Thyroid gland (tissue), 4 donors: ENCODE data around the gene SERPINI2. TPM values are rescaled to one million over a fixed set of nuclear protein-coding genes. Genes with fewer than 3 reads are reported as not detected.
"Not testable (repeated sequence)": the region's sequence is repeated elsewhere in the genome, so short reads cannot be mapped to it uniquely, and the experiment has no call there.

ENCODE experiments used
- DNase-seq, 2 donors: peaks; one replicate each; pipeline ENCODE4 v3.0.0-alpha.2; 2019
- H3K27ac ChIP-seq, 3 donors: fragments of 200-600 bp; sonication (generic); 1 replicate in 2 of 3; 2 replicates in 1 of 3; pipeline ENCODE4 v1.5.1; 2016 to 2019; ENCODE audit warnings: mild to moderate bottlenecking in 1 of 3, moderate library complexity in 1 of 3
- H3K27me3 ChIP-seq: fragments of 200-600 bp; sonication (generic); one replicate; pipeline ENCODE4 v1.5.1; 2019
- H3K36me3 ChIP-seq, 2 donors: fragments of 200-600 bp; sonication (generic); one replicate each; pipeline ENCODE4 v1.5.1; 2016 to 2019
- H3K4me1 ChIP-seq, 2 donors: fragments of 200-600 bp; sonication (generic); one replicate each; pipeline ENCODE4 v1.5.1; 2017 to 2019
- H3K4me3 ChIP-seq, 3 donors: fragments of 200-600 bp; sonication (generic); replicated peaks in 1 of 3; 1 replicate in 2 of 3; 2 replicates in 1 of 3; pipeline ENCODE4 v1.5.1; 2016; ENCODE audit warnings: mild to moderate bottlenecking in 1 of 3
- H3K9me3 ChIP-seq: fragments of 200-600 bp; sonication (generic); one replicate; pipeline ENCODE4 v1.5.1; 2017
- CTCF ChIP-seq, 6 experiments: fragments of 200-600 bp in 3 of 6; fragments of 450-650 bp in 3 of 6; sonication (generic) in 3 of 6; IDR thresholded peaks; one replicate each; pipeline ENCODE4 v1.5.1; 2016 to 2019; ENCODE audit warnings: antibody characterized with exemption in 6 of 6, mild to moderate bottlenecking in 2 of 6, inconsistent platforms in 1 of 6, moderate library complexity in 1 of 6
- POLR2A ChIP-seq, 2 donors: fragments of 450-650 bp; IDR thresholded peaks; one replicate each; pipeline ENCODE4 v1.6.1; 2017; ENCODE audit warnings: antibody characterized with exemption in 2 of 2, mild to moderate bottlenecking in 2 of 2, moderate library complexity in 1 of 2
- WGBS, 2 donors: methylation state at CpG; one replicate each; pipeline ENCODE4 v1.1.5; 2017; 5-methylcytosine and 5-hydroxymethylcytosine counted together
- intact Hi-C: fragments of 100-400 bp; cut with DNase I; formaldehyde crosslinking; loops from one replicate; pipeline ENCODE4 v1.15.1; 2023
- total RNA-seq, 4 donors: library from RNA; depleted of rRNA; stranded (reverse); fragments of >200 nt; gene quantifications; one replicate each; pipeline ENCODE4 v1.2.3, GENCODE V29; 2016

Gene SERPINI2
- total RNA-seq, 4 donors from 2014 or later = not detected

- Histone ChIP-seq H3K4me3 (no peak overlapping the region), H3K36me3 (no peaks in the 10 kb centered on the region), H3K9me3 (no peaks in the 10 kb centered on the region), H3K27ac (no peak overlapping the region), H3K4me1 (no peaks in the 10 kb centered on the region), H3K27me3 (no peaks in the 10 kb centered on the region)
- intact Hi-C loops = no loop called here
- 83% methylated on average over 5 of the region's 5 CpGs for WGBS, 2 donors
- no peak for DNase-seq
- TF ChIP-seq CTCF (IDR thresholded peaks at IDR 0.05) (no peak), POLR2A (IDR thresholded peaks at IDR 0.05) (no peak)
These were observed 23.6 kb downstream of the SERPINI2 start for GRCh38 chr3:167450195-167450594.

GRCh38 chr3:167445491-167445890 lies 28.4 kb downstream of the SERPINI2 start:
- no peak overlapping the region for H3K27ac ChIP-seq

GRCh38 chr3:167441256-167441655 lies 32.6 kb downstream of the SERPINI2 start:
- Histone ChIP-seq H3K9me3 (no peaks in the 10 kb centered on the region), H3K4me3 (no peak overlapping the region), H3K4me1 (no peaks in the 10 kb centered on the region), H3K27me3 (no peaks in the 10 kb centered on the region), H3K27ac (no peak overlapping the region), H3K36me3 (no peaks in the 10 kb centered on the region)
- WGBS, 2 donors = 71 to 80% methylated on average over 2 of the region's 2 CpGs
- DNase-seq = no peak
- TF ChIP-seq POLR2A (IDR thresholded peaks at IDR 0.05) = no peak
- no peak for TF ChIP-seq CTCF (IDR thresholded peaks at IDR 0.05)
- intact Hi-C loops = no loop called here

More at GRCh38 chr3:167445491-167445890, 28.4 kb downstream of the SERPINI2 start:
- H3K4me1 ChIP-seq = no peaks in the 10 kb centered on the region
- H3K36me3 ChIP-seq = no peaks in the 10 kb centered on the region
- no peak overlapping the region for H3K4me3 ChIP-seq
- H3K27me3 ChIP-seq = no peaks in the 10 kb centered on the region
- intact Hi-C loops = no loop called here
- no peak for TF ChIP-seq POLR2A (IDR thresholded peaks at IDR 0.05)
- no peak for TF ChIP-seq CTCF (IDR thresholded peaks at IDR 0.05)
- no peak for DNase-seq
- no peaks in the 10 kb centered on the region for H3K9me3 ChIP-seq

GRCh38 chr3:167437428-167438139 lies 36.3 kb downstream of the SERPINI2 start:
- H3K36me3 ChIP-seq = no peaks in the 10 kb centered on the region
- no peaks in the 10 kb centered on the region for H3K9me3 ChIP-seq
- no peak overlapping the region for H3K27ac ChIP-seq
- no peaks in the 10 kb centered on the region for H3K27me3 ChIP-seq
- 81 to 87% methylated on average over 2 of the region's 2 CpGs for WGBS, 2 donors
- intact Hi-C loops = no loop called here
- no peak for DNase-seq
- H3K4me1 ChIP-seq = no peaks in the 10 kb centered on the region
- no peak for TF ChIP-seq POLR2A (IDR thresholded peaks at IDR 0.05)
- TF ChIP-seq CTCF (IDR thresholded peaks at IDR 0.05) = no peak
- no peak overlapping the region for H3K4me3 ChIP-seq

GRCh38 chr3:167426962-167427361 lies 46.9 kb downstream of the SERPINI2 start:
- DNase-seq, H3K27me3 ChIP-seq, H3K36me3 ChIP-seq, intact Hi-C loops, H3K9me3 ChIP-seq, H3K27ac ChIP-seq, H3K4me1 ChIP-seq, H3K4me3 ChIP-seq: not testable (repeated sequence)
- WGBS, 2 donors = 88 to 90% methylated on average over 3 of the region's 3 CpGs

- DNase-seq, H3K27me3 ChIP-seq, H3K27ac ChIP-seq, H3K4me1 ChIP-seq, H3K9me3 ChIP-seq, intact Hi-C loops, H3K36me3 ChIP-seq, H3K4me3 ChIP-seq: not testable (repeated sequence)
- 84 to 86% methylated on average over 4 of the region's 4 CpGs for WGBS, 2 donors
These were observed 51.4 kb downstream of the SERPINI2 start for GRCh38 chr3:167422396-167422795.
